ENCODE results near the gene FANCG.
A peak's percentile ranks its signal among the peaks of the same experiment; 100 is the strongest.

The FANCG gene

GRCh38 chr9:35060548-35061207 is 19.1 kb downstream of the FANCG start:
- no peak for DNase-seq

- DNase-seq, result no peak
Measured at GRCh38 chr9:35059438-35059837, 20.3 kb downstream of the FANCG start.

- no peak for DNase-seq
Measured at GRCh38 chr9:35057271-35057620, 22.5 kb downstream of the FANCG start.

GRCh38 chr9:35056571-35057270 is 23.0 kb downstream of the FANCG start:
- DNase-seq, result no peak

- DNase-seq, result no peak
Measured at GRCh38 chr9:35054871-35055644, 24.7 kb downstream of the FANCG start.

GRCh38 chr9:35054185-35054835 is 25.4 kb downstream of the FANCG start:
- no peak for DNase-seq

- peak; percentile 31 for DNase-seq
Measured at GRCh38 chr9:35051069-35051967, 28.4 kb downstream of the FANCG start.

- DNase-seq, result no peak
Measured at GRCh38 chr9:35048511-35048910, 31.2 kb downstream of the FANCG start.

- DNase-seq, result no peak
Measured at GRCh38 chr9:35044071-35044470, 35.7 kb downstream of the FANCG start.

GRCh38 chr9:35042891-35043545 is 36.7 kb downstream of the FANCG start:
- no peak for DNase-seq

- no peak for DNase-seq
Measured at GRCh38 chr9:35042081-35042604, 37.6 kb downstream of the FANCG start.

- DNase-seq, result peak; percentile 34
Measured at GRCh38 chr9:35035851-35036701, 43.7 kb downstream of the FANCG start.

GRCh38 chr9:35033101-35033500 is 46.6 kb downstream of the FANCG start:
- no peak for DNase-seq

- no peak for DNase-seq
Measured at GRCh38 chr9:35029852-35030251, 49.9 kb downstream of the FANCG start.

- no peak for DNase-seq
Measured at GRCh38 chr9:35029241-35029640, 50.5 kb downstream of the FANCG start.

- DNase-seq, result no peak
Measured at GRCh38 chr9:35028341-35028740, 51.4 kb downstream of the FANCG start.

GRCh38 chr9:35027860-35028259 is 51.9 kb downstream of the FANCG start:
- no peak for DNase-seq

GRCh38 chr9:35027374-35027773 is 52.4 kb downstream of the FANCG start:
- no peak for DNase-seq

GRCh38 chr9:35026671-35027070 is 53.1 kb downstream of the FANCG start:
- DNase-seq, result no peak
